ENCODE measurements around the gene VAV2.

GRCh38 chr9:133789778-133790177, 202.3 kb downstream of the VAV2 start:
- TF ChIP-seq CTCF (IDR thresholded peaks at IDR 0.05; ENCODE audit: insufficient read depth, low read length, poor library complexity, severe bottlenecking) = no peak
- no peak for TF ChIP-seq EZH2phosphoT487 (conservative IDR thresholded peaks at IDR 0.05; ENCODE audit: low read length)
